Skeletal muscle satellite cell (primary cell): ENCODE results near the gene S100A2.
"Not testable (repeated sequence)": the region's sequence is repeated elsewhere in the genome, so short reads cannot be mapped to it uniquely, and the experiment has no call there.

ENCODE experiments used
- H3K27me3 ChIP-seq: 2 replicates; pipeline ENCODE4 v1.7.0; 2013; ENCODE audit warnings: low read length; ENCODE audit not compliant: control insufficient read depth, insufficient read depth
- H3K36me3 ChIP-seq: 2 replicates; pipeline ENCODE4 v1.7.0; 2013; ENCODE audit warnings: mild to moderate bottlenecking, control low read depth, low read length; ENCODE audit not compliant: insufficient read depth
- H3K4me1 ChIP-seq: 2 replicates; pipeline ENCODE4 v1.7.0; 2013; ENCODE audit warnings: low read length; ENCODE audit not compliant: control insufficient read depth, insufficient read depth
- H3K4me2 ChIP-seq: 2 replicates; pipeline ENCODE4 v1.7.0; 2013; ENCODE audit warnings: mild to moderate bottlenecking, low read length
- H3K4me3 ChIP-seq: 2 replicates; pipeline ENCODE4 v1.7.0; 2013; ENCODE audit warnings: low read length
- H3K9ac ChIP-seq: 2 replicates; pipeline ENCODE4 v1.7.0; 2013; ENCODE audit warnings: mild to moderate bottlenecking, low read depth, low read length, moderate library complexity
- H3K9me3 ChIP-seq: replicated peaks from 2 replicates; pipeline ENCODE4 v1.7.0; 2013; ENCODE audit warnings: mild to moderate bottlenecking, control low read depth, low read length

S100A2 gene

DNA sequence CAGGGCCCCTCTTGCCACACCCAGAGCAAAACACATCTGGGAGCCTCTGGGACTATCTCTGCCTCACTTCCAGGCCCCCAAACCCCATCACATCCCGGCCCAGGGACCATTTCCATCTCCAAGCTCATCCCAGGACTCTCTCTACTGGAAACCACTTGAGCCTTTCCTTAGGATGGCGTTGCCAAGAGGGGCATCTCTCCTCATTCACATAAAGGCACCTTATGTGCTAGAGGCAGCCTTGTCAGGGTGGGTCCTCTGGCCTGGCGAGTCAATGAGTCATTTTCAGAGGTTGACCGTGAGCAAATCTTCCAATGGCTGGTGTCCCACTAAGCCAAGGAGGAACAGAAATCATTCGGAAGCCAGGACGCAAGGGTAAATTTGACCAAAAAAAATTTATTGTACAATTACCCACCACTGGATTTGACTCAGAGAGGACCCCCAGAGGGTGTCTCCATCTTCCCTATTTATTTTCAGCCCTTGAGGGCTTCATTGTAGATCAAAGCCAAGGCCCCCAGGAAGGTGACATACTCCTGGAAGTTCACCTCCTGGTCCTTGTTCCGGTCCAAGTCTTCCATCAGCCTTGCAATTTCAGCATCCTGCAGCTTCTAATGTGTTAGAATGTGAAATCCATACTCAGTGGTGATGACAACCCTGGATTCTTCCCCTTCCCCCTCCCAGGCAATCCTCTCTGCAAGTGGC, 31.3 kb downstream of the S100A2 start:
- Histone ChIP-seq H3K9me3 (no peaks in the 10 kb centered on the region), H3K27me3 (no peaks in the 10 kb centered on the region), H3K36me3 (peaks cover 15% of the 10 kb centered on the region), H3K4me2 (peak overlapping the region; percentile 87), H3K4me3 (peak overlapping the region; percentile 82), H3K9ac (peak overlapping the region; percentile 97), H3K4me1 (peaks cover 32% of the 10 kb centered on the region)

DNA sequence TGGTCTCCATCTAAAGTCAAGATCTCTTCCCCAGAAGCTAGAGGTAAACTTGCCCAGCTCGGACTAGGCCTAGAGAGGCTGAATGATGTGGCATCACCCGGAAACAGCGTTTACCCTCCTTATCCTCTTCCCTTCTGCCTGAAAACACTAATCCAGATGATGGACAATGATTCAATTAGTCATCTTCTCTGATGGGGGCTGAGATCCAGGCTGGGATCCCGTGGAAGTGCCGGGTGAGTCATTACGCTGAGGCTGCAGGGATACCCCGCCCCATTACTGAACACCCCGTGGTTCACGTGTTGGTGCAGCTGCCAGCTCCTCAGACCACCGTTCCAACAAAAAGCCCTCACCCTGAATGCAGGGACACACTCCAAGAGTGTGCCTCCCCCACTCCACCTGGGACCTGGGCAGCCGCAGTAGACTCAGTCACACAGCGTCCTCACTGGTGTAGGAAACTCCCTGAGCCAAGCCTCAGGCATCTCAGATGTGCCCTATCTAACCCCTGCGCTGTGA, 31.9 kb downstream of the S100A2 start:
- Histone ChIP-seq H3K36me3 (peaks cover 15% of the 10 kb centered on the region), H3K9ac (peak overlapping the region; percentile 97), H3K4me1 (peaks cover 32% of the 10 kb centered on the region)

DNA sequence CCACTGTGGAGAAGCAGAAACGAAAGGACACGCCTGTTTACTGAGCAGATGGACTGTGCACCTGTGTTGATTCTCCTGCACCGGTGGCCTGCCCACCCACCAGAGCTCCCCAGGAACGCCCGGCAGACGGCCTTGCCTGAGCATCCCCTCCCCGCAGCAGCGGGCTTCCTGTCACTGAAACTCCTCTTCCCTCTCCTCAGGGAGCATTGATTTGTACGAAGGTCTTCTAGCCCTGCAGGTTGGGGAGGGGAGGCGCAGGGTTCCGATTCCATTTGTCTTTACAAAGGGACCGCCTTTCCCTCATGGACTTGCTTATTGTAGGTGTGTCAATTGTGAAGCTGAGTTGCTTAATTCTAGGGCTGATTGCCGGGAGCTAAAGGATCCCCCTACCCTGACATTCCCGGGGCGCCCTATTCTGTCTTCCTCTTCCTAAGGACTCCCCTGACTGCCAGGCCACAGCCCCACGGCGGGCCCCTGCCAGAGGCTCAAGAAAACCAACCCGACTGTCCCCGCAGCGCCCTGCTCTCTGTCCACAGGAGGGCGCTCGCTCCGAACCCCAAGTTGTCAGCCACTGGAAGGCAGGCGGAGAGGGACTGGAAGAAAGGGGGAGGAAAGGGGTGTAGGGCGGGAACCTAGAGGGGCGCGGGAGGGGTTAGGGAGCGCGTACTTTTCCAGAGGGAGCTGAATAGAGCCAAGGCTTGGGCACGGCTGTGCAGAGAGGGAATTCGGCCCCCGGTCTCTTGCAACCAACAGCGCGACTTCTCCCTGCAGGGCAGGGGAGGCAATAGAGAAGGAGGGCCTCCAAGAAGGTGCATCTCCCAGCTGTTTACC, 32.7 kb downstream of the S100A2 start:
- H3K4me1 ChIP-seq, result peaks cover 32% of the 10 kb centered on the region
- no peaks in the 10 kb centered on the region for H3K9me3 ChIP-seq
- peak overlapping the region; percentile 87 for H3K4me2 ChIP-seq
- peak overlapping the region; percentile 82 for H3K4me3 ChIP-seq
- H3K9ac ChIP-seq, result peak overlapping the region; percentile 97
- peaks cover 15% of the 10 kb centered on the region for H3K36me3 ChIP-seq
- no peaks in the 10 kb centered on the region for H3K27me3 ChIP-seq

More for the DNA sequence above, 31.9 kb downstream of the S100A2 start:
- Histone ChIP-seq H3K4me2 (peak overlapping the region; percentile 87), H3K27me3 (no peaks in the 10 kb centered on the region), H3K4me3 (peak overlapping the region; percentile 82), H3K9me3 (no peaks in the 10 kb centered on the region)

DNA sequence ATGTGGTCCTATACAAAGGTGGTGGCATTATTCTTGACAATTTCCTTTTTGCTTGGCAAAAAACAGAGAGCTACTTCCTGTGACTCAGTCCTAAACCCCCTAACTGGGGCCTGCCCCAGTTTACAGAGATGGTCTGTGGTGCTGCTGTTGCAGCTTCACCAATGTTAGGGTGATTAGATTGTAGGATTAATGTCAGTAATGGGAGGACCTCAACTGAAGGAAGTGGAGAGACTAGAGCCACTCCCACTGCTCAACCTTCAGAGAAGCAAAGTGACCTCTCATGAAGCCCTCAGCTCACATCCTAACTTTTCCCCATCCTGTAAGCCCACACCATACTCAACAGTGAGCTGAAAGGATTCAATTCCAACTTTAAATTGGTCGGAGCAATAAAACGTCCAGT, 33.5 kb downstream of the S100A2 start:
- Histone ChIP-seq H3K9me3 (no peaks in the 10 kb centered on the region), H3K36me3 (peaks cover 15% of the 10 kb centered on the region), H3K4me1 (peaks cover 32% of the 10 kb centered on the region), H3K9ac (no peak overlapping the region), H3K27me3 (no peaks in the 10 kb centered on the region), H3K4me3 (no peak overlapping the region), H3K4me2 (peak overlapping the region; percentile 87)

DNA sequence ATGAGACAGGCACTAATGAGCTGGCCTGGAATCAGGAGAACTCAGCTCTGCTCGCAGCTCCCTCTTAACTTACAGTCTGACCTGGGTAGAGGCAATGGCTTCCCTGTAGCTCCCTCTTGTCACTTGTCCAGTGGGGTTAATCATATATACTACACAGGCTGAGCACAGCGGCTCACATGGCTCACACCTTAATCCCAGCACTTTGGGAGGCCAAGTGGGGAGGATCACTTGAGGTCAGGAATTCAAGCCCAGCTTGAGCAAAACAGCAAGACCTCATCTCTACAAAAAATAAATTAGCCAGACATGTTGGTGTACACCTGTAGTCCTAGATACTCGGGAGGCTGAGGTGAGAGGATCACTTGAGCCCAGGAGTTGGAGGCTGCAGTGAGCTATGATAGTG, 34.0 kb downstream of the S100A2 start:
- Histone ChIP-seq H3K4me2 (no peak overlapping the region), H3K36me3 (peaks cover 15% of the 10 kb centered on the region), H3K4me1 (peaks cover 30% of the 10 kb centered on the region)

DNA sequence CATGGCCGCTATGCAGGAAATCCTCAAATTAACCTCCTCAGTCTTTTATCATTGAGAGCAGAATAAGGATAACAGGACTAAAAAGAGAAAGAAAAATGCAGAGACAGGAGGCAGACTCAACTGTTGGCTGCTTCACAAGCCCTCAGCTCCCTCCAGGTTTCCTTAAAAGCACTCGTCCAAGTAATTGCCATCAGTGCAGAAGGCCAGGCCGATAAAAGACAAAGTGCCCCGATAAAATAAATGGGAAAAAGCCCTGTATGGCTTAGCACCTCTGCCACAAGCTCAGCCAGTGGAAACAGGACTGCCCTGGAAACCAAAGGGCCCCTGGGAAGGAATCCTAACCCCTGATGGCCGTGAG, 38.0 kb downstream of the S100A2 start:
- Histone ChIP-seq H3K27me3 (no peaks in the 10 kb centered on the region), H3K9ac (no peak overlapping the region), H3K4me2 (no peak overlapping the region), H3K36me3 (no peaks in the 10 kb centered on the region), H3K4me3 (no peak overlapping the region), H3K9me3 (no peaks in the 10 kb centered on the region), H3K4me1 (peaks cover 15% of the 10 kb centered on the region)

More for the DNA sequence above, 34.0 kb downstream of the S100A2 start:
- Histone ChIP-seq H3K9ac (no peak overlapping the region), H3K4me3 (no peak overlapping the region), H3K9me3 (no peaks in the 10 kb centered on the region), H3K27me3 (no peaks in the 10 kb centered on the region)

DNA sequence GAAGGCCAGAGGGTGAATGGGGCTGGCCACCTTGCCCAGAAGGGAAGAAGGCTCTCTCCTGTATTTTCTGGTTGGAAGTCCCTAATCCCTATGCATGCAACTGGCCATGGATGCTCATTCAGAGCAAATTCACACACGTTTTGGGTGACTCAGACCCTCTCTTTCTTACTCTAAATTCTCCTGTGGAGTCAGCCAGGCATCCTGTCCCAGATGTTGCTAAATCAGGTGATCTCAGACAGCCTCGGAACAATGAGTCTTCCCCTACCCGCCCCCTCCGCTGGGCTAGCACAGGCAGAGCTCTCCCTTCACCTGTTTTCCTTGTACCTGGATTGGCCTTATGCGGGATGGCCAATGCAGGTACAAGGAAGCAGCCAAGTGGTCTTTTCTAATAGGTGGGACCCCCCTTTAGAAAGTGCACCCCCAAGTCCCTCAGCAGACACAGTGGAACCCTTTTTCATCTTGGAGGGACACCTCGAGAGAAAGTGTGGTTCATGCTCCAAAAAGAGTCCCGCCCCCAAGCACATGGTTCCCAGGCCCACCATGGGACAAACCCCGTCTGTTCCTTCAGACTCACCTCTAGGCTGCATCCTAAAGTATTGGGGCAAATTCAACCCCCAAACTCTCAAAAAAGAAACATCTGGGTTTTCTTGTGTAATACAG, 38.5 kb downstream of the S100A2 start:
- H3K4me1 ChIP-seq, result peaks cover 10% of the 10 kb centered on the region

DNA sequence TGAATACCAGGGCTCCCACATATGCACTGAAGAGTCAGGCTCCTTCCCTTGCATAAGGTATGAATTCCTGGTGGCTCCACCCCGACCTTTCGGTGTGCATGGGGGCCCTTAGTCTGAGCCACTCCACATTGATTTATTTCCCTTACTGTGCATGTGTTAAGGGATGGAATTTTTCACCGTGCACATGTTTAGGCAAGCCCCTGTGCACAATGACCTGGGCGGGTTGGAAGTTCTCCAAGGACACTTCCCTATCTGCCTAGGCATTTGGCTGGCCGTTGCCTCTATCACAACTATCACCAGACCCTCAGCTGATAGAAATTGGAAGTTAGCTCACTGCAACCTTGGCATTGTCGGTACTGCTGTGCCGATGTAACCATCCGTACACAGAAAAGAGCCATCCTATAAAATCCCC, 39.5 kb downstream of the S100A2 start:
- Histone ChIP-seq H3K4me1 (peaks cover 4% of the 10 kb centered on the region), H3K4me3 (no peak overlapping the region), H3K4me2 (no peak overlapping the region), H3K27me3 (no peaks in the 10 kb centered on the region), H3K36me3 (no peaks in the 10 kb centered on the region), H3K9ac (no peak overlapping the region), H3K9me3 (no peaks in the 10 kb centered on the region)

More for the DNA sequence above, 38.5 kb downstream of the S100A2 start:
- Histone ChIP-seq H3K9ac (no peak overlapping the region), H3K4me3 (no peak overlapping the region), H3K36me3 (no peaks in the 10 kb centered on the region), H3K4me2 (no peak overlapping the region), H3K27me3 (no peaks in the 10 kb centered on the region), H3K9me3 (no peaks in the 10 kb centered on the region)

DNA sequence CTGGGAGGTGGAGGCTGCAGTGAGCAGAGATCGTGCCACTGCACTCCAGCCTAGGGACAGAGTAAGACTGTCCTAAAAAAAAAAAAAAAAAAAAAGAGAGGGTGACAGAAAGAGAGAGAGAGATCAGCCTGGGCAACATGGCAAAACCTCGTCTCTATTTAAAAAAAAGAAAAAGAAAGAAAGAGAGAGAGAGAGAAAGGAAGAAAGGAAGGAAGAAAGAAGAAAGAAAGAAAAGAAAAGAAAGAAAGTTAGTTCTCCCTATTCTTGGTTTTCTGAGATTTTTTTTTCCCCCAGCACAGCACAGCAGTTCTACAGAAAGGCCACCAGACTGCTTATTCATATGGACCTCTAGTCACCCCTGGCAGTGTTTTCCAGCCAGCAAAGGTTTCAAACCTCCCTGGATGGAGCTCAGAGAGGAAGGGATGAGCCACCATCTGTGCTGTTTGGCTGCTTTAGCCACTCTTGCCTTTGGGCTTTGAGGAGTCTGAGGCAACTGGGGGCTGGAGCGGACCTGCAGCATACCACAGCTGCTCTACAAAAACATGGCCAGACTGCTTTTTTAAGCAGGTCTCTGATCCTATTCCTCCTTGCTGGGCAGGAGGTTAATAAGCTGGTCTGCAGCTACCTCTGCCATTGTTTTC, 40.4 kb downstream of the S100A2 start:
- Histone ChIP-seq H3K4me1 (peaks cover 4% of the 10 kb centered on the region), H3K9ac (no peak overlapping the region), H3K4me2 (no peak overlapping the region), H3K4me3 (no peak overlapping the region), H3K36me3 (no peaks in the 10 kb centered on the region), H3K27me3 (no peaks in the 10 kb centered on the region), H3K9me3 (no peaks in the 10 kb centered on the region)

DNA sequence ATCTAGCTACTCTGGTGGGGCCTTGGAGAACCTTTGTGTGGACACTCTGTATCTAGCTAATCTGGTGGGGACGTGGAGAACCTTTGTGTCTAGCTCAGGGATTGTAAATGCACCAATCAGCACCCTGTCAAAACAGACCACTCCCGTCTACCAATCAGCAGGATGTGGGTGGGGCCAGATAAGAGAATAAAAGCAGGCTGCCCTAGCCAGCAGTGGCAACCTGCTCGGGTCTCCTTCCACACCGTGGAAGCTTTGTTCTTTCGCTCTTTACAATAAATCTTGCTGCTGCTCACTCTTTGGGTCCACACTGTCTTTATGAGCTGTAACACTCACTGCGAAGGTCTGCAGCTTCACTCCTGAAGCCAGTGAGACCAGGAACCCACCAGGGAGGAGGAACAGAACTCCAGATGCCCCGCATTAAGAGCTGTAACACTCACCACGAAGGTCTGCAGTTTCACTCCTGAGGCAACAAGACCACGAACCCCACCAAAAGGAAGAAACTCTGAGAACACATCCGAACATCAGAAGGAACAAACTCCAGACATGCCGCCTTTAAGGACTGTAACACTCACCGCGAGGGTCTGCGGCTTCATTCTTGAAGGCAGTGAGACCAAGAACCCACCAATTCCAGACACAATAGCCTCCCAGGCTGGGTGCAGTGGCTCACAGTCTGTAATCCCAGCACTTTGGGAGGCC, 43.1 kb downstream of the S100A2 start:
- not testable (repeated sequence) for H3K4me3 ChIP-seq, H3K4me2 ChIP-seq, H3K9me3 ChIP-seq, H3K9ac ChIP-seq, H3K27me3 ChIP-seq, H3K4me1 ChIP-seq, H3K36me3 ChIP-seq
